ENCODE data around the gene GPR35.

The GPR35 gene, protein sequence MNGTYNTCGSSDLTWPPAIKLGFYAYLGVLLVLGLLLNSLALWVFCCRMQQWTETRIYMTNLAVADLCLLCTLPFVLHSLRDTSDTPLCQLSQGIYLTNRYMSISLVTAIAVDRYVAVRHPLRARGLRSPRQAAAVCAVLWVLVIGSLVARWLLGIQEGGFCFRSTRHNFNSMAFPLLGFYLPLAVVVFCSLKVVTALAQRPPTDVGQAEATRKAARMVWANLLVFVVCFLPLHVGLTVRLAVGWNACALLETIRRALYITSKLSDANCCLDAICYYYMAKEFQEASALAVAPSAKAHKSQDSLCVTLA

DNA sequence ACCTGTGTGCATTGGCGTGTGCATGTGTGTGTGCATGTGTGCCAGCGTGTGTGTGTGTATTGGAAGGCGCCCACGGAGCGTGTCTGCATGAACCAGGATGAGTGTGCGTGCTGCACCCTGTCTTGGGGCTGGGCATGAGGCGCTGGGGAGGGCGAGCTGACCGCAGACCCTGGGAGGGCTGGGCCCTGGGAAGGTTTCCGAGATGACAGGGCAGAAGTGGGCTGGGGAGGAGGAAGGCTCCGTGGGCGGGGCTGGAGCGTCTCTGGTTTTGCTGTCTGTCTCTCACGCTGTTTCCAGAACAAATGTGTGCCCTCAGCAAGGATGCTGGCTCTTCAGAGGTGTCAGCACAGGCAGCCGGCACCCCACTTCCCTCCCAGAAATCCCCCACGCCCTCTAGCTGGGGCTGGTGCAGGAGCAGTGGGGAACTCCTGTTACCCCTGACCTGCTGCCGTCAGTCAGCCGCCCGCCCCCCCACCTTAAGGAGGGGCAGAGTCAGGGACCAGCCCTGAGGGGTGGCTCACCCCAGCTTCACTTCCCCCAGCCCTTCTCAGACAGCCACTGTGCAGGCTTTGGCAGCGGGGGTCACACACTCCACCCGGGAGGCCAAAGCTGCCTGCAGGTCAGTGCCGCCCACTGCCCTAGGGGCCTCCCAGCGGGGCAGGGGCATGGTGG lies at the start of gene GPR35:
TSS of gene GPR35 (plus strand) at position 531 of the 672 bp plus-strand sequence. CDS start 4,473 bp downstream, outside the sequence.
- no peak for DNase-seq

DNA sequence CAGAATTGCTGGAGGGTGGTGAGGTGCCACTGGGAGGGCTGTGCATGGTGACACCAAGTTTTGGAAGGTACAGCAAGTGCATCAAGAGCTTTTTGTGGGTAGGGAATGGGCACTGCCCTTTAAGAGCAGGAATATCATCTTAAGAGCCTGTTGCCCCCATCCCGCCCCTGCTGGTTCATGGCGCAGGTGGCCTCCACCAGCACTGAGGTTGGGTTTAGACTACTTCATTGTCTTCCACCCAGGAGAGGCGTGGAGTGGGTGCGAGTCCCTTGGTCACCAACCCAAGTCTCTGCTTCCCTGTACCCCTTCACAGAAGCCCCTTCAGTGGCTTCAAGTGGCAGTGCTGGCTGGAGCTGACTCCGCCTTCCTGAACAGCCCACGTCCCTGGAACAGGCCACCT lies 49.2 kb upstream of the GPR35 start:
- no peak for DNase-seq

DNA sequence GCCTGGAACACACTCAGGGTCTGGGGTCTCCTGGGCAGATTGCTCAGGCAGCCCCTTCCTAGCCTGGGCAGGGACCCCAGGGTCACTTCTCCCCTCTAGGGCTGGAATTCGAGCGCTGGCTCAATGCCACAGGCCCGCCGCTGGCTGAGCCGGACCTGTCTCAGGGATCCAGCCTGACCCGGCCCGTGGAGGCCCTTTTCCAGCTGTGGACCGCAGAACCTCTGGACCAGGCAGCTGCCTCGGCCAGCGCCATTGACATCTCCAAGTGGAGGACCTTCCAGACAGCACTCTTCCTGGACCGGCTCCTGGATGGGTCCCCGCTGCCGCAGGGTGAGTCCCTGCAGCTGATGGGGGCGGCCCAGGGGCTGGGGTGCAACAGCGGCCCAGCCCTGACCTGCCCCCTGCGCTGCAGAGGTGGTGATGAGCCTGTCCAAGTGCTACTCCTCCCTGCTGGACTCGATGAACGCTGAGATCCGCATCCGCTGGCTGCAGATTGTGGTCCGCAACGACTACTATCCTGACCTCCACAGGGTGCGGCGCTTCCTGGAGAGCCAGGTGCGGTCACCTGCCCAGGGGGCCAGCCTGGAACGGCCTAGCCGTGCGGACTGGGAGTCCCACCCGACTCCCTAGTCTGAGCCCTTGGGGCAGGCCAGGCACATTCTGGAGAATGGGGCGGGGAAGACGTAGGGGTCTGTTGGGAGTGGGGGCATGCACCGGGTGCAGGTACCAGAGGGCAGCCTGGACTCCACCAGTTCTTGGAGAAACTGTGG lies 48.7 kb upstream of the GPR35 start:
- DNase-seq: no peak

DNA sequence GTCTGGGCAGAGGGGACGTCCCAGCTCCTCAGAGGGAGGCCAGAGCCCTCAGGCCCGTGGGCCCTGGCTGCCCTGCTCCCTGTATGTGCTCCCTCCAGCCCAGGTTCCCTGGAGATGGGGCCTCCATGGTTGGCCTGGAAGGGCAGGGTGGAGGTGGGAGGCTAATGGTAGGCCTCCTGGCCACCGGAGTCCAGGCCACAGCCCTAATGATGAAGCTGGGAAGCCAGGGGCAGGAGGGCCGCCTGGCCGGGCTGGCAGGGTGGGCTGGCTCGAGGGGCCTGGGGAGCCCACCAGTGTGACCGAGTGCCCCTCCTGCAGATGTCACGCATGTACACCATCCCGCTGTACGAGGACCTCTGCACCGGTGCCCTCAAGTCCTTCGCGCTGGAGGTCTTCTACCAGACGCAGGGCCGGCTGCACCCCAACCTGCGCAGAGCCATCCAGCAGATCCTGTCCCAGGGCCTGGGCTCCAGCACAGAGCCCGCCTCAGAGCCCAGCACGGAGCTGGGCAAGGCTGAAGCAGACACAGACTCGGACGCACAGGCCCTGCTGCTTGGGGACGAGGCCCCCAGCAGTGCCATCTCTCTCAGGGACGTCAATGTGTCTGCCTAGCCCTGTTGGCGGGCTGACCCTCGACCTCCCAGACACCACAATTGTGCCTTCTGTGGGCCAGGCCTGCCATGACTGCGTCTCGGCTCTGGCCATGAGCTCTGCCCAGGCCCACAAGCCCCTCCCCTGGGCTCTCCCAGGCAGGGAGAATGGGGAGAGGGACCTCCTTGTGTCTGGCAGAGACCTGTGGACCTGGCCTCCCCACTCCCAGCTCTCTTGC lies 47.8 kb upstream of the GPR35 start:
- DNase-seq: no peak

DNA sequence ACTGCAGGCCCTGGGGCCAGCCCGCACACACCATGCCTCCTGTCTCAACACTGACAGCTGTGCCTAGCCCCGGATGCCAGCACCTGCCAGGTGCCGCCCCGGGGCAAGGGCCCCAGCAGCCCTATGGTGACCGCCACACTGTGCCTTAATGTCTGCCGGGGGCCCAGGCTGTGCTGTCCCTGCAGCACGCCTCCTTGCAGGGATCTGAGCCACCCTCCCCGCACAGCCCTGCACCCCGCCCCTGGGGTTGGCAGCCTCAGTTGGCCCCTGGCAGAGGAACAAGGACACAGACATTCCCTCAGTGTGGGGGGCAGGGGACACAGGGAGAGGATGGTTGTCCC lies 47.2 kb upstream of the GPR35 start:
- DNase-seq: no peak

DNA sequence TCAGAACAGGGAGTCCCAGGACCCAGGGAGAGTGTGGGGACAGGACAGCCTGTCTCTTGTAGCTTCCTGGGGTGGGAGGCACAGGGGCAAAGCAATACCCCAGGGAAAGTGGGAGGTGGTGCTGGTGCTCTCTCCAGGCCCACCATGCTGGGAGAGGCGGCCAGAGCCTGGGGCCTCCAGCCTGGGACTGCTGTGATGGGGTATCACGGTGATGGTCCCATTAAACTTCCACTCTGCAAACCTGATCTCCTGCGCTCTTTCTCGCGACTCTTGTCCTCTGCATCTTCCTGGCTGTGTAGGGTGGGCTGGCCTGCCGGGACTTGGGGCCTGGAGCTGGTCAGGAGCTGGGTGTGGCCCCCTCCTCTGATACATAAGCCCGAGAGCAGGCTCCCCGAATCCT lies 46.8 kb upstream of the GPR35 start:
- DNase-seq: no peak

DNA sequence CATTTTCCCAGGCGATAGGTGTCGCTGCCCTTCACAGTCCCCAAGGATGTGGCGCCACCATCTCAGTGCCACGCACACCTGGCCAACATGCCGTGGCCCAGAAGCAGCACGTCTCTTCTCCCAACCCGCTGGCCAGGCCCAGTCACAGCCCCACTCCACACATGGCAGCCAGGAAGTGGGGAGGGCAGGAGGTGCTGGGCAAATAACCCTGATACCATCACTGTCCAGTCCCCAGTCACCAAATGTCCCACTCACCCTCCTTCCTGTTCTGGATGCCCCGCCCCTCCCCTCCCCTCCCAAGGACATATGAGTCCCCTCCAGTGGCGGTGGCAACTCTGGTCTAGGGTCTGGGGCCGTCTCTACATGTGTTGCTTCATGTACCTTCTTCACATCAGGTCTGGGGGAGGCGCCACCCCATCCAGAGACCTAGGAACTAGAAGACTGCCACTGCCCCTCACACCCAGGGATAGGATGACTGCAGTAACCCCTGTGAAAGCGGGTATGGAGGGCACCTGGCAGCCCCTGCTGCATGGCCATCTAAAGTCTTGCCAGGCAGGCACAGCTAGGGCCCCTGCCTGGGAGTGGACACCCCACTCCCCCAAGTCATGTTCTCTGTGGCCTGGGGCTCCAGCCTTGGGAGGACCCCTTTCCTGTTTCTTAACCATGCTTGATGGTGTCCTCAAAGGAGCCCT lies 46.1 kb upstream of the GPR35 start:
- DNase-seq: no peak

DNA sequence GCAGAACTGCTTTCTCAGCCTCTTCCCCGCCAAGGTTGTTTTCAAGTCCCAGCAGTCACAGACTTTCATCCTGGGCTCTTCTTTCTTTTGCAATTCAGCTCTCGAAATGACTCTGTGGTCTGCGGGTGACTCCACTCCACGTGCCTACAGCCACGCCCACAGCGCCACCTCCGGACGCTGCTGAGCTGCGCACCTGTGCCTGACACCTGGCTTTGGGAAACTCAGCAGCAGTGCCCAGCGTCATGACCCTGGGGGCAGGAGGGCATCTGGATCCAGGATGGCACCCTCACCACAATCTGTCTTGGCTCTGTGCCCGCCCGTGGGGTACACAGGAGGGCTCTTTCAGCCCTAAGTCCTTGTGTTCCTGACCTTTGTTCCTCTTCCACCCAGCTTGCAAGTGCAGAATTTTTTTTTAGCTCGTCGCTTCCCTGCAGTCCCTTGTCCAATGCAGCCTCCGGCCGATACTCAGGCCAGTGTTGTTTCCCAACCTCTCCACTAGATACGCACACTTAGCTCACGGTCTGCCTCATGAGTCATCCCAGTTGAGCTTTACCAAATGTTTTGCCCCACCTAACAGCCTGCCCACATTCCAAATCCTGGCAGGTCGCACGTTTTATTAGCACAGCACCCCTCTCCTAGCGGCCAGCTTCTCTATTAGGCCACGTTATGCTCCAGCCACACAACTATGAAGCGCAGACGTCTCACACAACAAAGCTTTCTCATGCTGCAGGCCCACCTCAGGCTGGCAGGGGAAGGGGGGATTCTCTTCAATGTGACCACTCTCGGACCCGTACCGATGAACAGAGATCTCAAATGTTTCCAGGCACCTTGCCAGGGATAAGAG lies 45.3 kb upstream of the GPR35 start:
- no peak for DNase-seq

DNA sequence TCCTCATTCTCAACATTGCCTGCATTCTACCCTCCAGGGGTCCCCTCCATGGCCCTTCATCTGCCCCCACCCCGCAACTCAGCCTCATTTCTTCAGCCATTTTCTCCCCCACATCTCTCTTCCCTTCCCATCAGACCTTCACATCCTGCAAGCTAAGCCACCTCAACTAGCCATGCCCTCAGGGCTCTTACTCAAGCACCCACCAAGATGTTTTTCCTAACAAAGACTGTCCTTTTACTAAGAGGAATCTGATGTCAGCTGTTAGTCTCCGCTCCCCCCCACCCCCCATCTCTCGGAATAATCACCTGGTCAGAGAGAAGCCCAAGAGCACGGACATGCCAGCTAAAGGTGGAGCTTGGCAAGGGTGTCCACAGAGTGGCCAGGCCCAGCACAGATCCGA lies 43.5 kb upstream of the GPR35 start:
- no peak for DNase-seq

DNA sequence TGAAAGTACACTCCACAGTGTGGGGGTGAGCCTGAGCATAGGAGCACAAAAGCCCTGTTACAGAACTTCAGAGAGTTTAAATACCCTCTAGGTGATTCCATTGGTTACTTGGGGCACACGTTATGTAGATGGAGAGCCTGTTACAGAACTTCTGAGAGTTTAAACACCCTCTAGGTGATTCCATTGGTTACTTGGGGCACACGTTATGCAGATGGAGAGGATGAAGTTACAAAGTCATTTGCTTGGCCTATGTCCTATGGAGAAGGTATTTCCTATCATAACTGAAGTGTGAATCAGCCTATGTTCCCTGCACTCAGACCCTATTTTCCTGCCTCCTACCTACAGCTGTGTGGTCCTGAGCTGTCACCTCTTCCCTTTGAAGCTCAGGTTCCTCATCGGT lies 42.5 kb upstream of the GPR35 start:
- no peak for DNase-seq

DNA sequence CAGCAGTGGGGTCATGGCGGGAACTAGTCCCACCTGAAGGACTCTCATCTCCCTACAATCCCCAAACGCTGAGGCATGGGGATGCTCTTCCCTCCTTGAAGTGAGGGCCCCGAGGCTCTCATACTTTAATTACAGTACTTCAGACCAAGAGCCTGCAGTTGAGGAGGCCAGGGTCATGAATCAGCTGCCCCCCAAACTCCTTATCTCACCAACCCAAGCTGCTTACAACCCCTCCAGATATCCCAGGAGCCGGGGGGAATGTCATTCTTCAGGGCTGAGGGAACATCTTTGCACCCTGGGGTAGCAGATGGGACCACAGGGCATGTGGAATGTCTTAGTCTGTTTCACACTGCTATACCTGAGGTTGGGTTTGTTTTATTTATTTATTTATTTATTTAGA lies 41.5 kb upstream of the GPR35 start:
- no peak for DNase-seq

DNA sequence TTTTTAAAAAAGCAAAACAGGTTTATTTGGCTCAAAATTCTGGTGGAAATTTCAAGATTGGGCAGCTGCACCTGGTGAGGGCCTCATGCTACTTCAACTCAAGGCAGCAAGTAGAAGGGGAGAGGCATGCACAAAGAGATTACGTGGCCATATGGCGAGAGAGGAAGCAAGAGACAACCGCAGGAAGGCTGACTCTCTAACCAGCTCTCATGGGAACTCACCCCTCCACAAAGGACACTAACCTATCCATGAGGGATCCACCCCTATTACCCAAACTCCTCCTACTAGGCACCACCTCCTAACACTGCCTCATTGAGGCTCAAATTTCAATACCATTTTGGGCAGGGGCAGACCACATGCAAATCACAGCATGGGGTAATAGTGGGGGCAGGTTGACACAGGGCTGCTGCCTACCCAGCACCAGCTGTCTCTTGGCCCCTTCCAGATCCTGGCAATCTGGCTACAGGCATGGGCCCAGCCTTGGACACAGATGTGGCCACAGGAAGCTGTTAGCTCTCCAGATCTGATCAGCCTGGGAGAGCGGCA lies 40.7 kb upstream of the GPR35 start:
- peak; percentile 24 to 41 for DNase-seq

DNA sequence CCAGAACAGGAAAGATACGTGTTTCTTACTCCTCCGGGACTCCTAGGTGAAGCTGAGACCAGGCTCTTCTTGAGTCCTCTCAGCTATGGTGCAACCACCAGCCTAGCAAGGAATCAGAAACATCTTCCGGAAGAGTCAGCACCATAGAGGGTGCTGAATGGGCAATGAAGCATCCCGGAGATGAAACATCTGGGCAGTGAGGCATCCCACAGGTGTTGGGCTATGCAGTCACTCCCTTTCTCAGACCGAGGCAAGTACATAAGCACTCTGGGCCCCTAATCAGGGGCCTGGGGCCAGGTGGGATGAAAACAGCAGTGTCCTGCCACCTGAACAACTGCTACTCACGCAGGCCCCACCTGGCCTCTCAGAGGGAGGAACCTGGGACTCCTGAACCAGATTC lies 40.2 kb upstream of the GPR35 start:
- no peak for DNase-seq

DNA sequence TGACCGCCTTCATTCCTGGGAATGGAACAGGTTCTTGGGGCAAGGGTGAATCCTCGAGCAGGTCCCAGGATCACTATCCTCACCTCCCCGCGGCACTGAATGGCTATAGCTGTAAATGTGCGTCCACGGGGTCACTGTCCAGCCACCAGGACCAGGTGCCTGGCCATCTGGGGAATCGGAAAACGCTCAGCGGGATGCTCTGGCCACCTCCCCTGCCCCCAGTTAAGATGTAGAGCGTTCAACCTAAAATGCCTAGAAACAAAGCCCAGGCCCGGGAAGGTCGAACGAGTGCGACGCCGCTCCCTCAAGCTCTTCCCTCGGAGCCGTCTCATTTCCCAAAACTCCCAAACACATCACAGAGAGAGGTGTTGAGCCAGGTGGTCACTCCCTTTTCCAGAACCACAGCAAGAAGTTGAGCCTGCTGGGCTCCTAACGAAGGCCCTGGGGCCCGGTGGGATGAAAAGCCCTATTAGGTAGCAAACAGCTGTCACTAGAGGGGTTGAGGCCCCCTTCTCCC lies 39.5 kb upstream of the GPR35 start:
- DNase-seq: no peak

DNA sequence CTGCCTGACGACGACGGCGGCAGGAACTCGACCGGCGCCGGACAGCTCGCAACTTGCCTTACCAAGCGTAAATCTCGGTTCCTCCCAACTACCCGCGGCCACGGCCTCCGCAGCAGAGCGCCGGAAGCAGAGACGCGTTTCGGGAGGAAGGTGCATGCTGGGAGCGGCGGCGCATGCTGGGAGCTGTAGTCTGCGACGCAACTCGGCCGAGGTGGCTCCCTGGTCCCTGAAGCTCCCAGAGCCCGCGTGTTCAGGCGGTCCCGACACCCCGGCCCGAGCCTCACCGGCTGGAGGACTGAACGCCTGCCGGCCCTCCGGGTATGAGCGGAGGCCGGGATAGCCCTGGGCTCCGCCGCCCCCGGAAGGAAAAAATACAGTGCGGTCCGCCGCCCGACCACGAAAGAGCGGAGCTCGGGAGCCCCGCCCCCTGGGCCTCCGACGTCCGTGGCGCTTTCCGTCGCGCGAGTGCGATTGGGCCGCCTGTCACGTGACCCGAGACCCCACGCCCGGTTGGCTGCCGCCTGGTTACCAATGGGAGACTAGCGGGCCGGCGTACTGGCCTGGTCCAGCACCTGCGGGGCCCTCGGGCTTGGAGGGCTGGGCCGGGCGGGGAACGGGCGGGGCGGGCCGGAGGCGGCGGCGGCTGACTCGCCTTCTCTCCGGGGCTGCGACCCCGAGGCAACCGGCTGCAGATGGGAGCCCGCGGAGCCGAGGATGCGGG lies 38.9 kb upstream of the GPR35 start, which contains the start of gene CAPN10:
TSS of gene CAPN10 (plus strand) at position 537 of the 721 bp plus-strand sequence. CDS start at position 715, 178 bp downstream.
- peak; percentile 95 to 97 for DNase-seq

DNA sequence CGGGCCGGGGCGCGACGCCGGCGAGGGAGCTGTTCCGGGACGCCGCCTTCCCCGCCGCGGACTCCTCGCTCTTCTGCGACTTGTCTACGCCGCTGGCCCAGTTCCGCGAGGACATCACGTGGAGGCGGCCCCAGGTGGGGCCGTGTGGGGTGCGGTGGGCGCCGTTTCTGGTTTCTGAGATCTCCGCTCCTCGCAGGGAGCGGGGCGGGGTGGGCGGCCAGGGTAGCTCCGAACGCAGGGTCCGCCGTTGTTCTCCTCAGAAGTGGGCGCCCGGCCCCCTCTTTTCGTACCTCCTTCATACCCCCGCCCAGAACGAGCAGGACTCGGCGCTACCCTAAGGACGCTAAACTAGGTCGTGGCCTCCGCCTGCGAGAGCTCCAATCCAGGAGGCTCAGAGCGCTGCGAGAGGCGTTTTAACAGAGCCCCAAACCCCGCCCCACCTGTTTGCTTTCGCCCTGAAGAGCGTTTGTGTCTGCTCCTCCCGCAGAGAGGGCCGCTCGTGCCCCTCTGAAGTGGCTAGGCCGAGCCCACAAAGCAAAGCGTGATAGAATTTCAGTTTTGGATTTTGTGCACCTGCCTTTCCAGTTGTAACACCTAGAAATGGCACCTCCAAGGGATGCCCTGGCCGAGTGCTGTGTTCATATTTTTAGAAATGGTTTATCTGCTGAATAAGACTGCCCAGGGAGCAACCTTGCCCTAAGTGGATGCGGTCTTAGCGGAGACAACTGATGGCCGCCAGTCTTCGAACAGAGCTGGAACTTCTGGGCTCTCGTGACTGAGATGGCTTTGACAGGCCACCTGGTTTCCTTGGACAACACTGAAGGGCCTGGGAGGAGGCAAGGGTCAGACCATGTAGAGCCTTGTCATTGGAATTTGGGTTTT lies 38.1 kb upstream of the GPR35 start:
- DNase-seq: peak; percentile 33 to 75

DNA sequence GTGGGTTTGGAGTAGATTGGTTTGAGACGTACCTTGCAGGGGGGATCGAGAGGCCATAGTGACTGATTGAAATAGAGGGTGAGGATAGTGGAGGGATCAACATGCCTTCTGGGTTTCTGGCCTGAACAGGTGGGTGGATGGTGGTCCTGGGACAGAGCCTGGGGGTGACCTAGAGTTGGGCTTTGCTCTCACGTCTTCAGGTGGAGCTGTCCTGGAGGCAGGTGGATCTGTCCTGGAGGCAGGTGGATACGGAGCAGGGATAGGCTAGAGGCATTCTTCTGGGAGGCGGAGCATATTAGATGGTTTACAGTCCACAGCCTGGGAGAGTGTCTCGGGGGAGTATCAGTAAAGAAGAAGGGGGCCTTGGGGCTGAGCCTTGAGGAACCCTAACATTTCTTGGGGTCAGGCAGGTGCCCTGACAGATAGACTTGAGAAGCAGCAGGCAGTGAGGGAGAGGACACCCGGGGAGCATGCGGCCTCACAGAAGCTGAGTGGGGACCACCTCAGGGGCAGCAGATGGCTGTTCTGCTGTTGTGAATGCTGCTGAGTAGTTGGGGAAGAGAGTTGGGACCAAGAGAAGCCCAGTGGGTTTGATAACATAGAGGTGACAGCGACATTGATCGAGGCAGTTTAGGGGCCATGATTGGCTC lies 37.1 kb upstream of the GPR35 start:
- DNase-seq: no peak

DNA sequence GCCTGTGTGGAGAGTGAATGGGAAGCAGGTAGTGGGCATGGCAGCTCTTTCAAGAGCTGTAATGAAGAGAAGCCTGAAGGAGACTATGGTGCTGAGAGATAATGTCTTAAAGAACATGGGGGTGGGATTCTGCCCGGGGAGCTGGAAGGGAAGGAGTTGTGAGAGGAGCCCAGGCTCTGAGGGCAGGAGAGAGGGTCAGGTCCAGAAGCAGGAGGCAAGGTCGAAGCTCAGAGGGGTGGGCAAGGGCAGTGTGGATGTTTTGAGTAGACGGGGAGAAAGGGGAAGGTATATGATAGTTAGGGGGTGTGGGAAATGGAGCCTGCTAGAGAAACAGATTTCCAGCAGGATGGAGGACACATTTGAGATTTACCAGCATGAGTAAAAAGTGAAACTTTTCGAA lies 36.6 kb upstream of the GPR35 start:
- DNase-seq: no peak

DNA sequence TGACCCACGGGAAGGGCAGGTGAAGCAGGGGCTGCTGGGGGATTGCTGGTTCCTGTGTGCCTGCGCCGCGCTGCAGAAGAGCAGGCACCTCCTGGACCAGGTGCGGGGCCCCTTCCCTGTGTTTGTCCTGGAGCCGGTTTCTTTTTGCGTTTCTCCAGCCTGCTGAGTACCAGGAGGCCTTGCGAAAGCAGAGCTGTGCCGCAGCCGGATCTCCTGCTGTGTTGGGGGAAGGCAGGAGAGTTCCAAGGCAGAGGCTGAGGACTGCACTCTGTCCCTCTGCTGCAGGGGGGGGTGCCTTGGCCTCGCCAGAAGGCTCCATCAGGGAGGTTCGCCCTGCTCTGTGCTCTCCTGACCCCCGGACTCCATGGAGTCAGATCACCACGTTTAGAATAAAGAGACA lies 35.9 kb upstream of the GPR35 start:
- DNase-seq: no peak

Measured in NCI-H2081 (cell line).